ENCODE data around the gene DNTT.

- TF ChIP-seq EZH2 (IDR thresholded peaks at IDR 0.05) (no peak), POLR2AphosphoS5 (IDR thresholded peaks at IDR 0.05; ENCODE audit: borderline replicate concordance, low read depth, low read length) (no peak), FOXP2 (optimal IDR thresholded peaks at IDR 0.05; ENCODE audit: control extremely low read depth, extremely low read length, insufficient read depth) (no peak)
Observed at GRCh38 chr10:96313344-96313743, 9.1 kb downstream of the DNTT start.

Data from SK-N-MC (cell line).